NCI-H510A treated with DMSO at 0.1 percent for 48 hours (cell line): ENCODE results near the gene STAT1.

ENCODE experiments used
- DNase-seq: peaks from one replicate; lab custom pipeline; 2025; lab: John Stamatoyannopoulos, UW

The STAT1 gene

DNA sequence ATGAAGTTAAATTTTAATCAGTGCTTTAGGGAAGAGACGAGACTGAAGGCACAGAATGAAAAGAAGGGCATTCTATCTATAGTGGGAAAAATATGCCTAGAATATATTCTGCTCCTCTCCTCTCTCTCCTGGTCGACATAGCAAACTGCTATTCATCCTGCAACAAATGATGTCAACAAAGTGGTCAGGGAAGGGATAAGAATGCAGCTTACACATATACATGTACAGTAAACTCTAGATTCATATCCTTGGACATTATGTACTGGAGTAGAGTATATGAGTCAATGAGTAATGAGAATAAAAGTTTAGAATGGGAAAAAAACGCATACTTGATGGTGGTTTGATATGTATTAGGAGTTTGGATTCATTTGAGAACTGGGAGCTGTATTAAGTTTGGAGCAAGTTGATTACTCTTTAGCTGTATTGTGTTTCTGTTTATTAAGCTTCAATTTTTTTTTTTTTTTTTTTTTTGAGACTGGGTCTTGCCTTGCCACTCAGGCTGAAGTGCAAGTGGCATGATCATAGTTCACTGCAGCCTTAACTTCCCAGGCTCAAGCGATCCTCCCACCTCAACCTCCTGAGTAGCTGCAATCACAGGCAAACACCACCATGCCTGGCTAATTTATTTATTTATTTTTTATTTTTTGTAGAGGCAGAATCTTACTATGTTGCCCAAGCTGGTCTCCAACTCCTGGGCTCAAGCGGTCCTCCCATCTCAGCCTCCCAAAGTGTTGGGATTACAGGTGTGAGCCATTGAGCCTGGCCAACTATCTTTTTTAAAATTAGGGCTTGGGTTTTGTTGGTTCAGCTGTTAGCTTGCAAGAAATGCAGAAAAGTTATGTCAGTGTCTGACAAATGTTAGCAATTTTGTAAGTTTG is 53.8 kb downstream of the STAT1 start:
- DNase-seq, result no peak

GRCh38 chr2:190953257-190953656 is 60.7 kb downstream of the STAT1 start:
- DNase-seq, result no peak

- no peak for DNase-seq
Measured at GRCh38 chr2:190950566-190950991, 63.4 kb downstream of the STAT1 start.

- DNase-seq, result no peak
Measured at GRCh38 chr2:190948671-190949070, 65.3 kb downstream of the STAT1 start.

- DNase-seq, result no peak
Measured at GRCh38 chr2:190947711-190948251, 66.2 kb downstream of the STAT1 start.

- DNase-seq, result no peak
Measured at GRCh38 chr2:190947141-190947540, 66.8 kb downstream of the STAT1 start.

- no peak for DNase-seq
Measured at GRCh38 chr2:190943706-190944105, 70.3 kb downstream of the STAT1 start.

GRCh38 chr2:190942697-190943096 is 71.3 kb downstream of the STAT1 start:
- DNase-seq, result no peak

DNA sequence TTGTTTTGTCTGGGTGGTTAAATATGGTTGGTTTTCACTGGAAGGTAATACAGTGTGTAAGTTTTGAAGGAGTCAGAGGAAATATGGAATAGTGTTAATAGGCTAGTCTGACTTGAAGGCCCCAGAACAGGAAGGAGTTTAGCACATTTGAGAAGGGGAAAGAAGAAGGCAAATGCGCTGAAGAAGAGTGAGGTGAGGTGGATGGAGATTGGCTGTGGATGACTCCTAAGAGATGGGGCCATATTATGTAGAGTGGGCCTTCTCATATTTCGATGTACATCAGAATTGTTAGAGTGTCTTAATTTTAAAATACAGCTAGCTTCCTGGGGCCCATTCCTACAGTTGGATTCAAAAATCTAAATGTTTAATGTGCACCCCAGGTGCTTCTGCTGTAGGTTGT is 72.4 kb downstream of the STAT1 start:
- no peak for DNase-seq

GRCh38 chr2:190940454-190940853 is 73.5 kb downstream of the STAT1 start:
- DNase-seq, result no peak

DNA sequence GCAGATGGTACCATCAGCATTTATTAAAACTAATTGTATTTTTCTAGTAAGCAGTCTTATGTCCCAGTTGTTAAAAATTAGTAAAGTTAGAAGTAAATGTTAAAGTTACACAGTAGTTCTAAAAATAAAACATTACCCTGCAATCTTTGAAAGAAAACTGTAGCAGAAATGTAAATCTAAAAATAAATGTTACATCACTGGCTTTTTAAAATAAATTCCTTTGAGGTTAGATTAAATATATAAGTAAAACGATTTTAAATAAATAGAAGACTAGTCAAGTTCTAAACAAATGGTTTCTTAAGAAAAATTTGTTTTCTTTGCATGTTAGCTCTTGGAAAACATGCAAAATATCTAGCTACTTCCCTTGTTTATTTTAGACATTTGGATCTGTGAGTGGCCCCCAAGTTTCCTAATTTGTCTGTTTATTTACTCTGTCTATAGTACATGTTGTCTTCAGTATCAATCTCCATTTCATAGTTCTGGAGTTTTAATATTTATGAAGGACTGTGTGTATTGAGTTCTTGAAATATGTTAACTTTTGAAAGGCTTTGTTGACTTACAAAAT is 75.1 kb downstream of the STAT1 start:
- DNase-seq, result no peak

GRCh38 chr2:190935054-190935453 is 78.9 kb downstream of the STAT1 start:
- no peak for DNase-seq

DNA sequence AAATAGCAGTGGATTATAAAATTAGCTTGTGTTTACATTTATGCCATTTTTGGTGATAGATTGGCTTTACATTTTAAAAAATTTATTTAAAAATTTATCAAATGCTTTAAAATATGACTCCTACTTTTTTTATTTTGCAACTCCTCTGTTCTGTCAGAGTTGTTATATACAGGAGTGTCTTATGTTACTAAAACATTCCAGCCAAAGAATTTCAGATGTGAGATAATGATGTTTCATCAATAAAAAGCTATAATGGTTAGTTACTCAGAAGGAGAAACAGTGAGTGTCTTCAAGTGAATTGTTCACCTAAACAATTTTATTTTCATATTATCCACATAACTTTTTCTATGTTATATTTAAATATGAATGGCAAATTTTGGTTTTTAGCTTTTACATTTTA is 80.6 kb downstream of the STAT1 start:
- no peak for DNase-seq

- DNase-seq, result no peak
Measured at GRCh38 chr2:190932514-190932913, 81.5 kb downstream of the STAT1 start.

DNA sequence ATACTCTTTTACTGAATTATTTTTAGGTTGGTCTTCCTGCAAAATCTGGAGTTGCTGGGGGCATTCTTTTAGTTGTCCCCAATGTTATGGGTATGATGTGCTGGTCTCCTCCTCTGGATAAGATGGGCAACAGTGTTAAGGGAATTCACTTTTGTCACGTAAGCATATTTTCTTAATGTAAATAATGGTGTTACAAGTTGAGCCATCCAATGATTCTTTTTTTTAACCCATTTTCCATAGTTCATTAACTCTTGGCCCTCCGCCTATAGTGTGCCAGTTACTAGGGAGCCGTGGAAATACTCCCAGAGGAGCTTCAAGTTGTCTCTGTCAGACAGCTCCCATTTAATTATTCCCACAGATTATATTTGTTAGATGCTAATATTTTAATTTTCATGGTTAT is 83.6 kb downstream of the STAT1 start:
- no peak for DNase-seq

DNA sequence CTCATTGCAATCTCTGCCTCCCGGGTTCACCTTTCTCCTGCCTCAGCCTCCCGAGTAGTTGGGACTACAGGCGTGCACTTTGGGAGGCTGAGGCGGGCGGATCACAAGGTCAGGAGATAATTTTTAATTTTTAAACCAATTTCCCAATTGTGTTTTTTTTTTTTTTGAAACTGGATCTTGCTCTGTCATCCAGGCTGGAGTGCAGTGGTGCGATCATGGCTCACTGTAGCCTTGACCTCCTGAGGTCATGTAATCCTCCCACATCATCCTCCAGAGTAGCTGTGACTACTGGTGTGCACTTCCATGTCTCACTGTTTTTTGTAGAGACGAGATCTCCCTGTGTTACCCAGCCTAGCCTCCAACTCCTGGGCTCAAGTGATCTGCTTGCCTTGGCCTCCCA is 84.1 kb downstream of the STAT1 start:
- no peak for DNase-seq

DNA sequence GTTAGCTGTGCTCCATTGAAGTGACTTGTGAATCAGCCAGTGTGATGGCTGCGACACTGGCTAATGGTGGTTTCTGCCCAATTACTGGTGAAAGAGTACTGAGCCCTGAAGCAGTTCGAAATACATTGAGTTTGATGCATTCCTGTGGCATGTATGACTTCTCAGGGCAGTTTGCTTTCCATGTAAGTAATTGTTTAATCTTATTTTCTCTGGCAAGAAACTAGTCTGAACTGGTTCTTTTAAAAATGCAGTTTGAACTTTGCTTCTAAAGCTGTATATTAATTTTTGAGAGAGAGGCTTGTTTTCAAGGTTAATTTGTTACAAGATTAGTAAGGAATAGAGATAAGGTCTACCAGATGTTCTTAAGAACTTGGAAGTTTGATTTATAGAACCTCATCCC is 86.7 kb downstream of the STAT1 start:
- no peak for DNase-seq

GRCh38 chr2:190922376-190922775 is 91.6 kb downstream of the STAT1 start:
- no peak for DNase-seq

DNA sequence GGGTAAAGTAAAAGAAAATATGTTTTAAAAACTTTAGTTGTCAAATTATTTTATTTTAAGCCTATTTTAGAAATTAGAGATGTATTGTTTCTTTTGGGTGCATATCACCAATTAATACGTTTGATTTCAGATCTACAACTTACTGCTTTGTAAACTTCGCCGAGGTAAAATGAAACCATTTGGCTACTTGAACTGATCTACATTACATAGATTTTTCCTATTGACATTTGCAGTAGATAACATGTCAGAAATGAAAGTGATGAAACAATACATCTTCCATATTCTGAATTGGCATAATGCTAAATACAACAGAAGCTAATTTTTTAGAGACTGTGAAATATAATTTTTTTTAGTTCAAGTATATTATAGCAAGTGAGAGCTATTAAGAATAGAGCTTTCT is 93.9 kb downstream of the STAT1 start:
- no peak for DNase-seq
